OCI-LY7 (cell line): ENCODE measurements around the gene KRT16. TPM values are rescaled to one million over a fixed set of nuclear protein-coding genes. Genes with fewer than 3 reads are reported as not detected.

Source experiments
- BruUV-seq: library from RNA; stranded (reverse); fragments of 400-500 nt; replicated peaks from 2 replicates; lab custom pipeline; 2021; lab: Mats Ljungman, UMichigan
- CTCF ChIA-PET: fragments of 300-600 bp; sonication (Branson Sonifier 250); formaldehyde crosslinking; loops from one replicate; lab custom pipeline; 2022; ENCODE audit warnings: antibody characterized with exemption; ENCODE audit not compliant: unreplicated experiment; lab: Charles Lee
- POLR2A ChIA-PET: fragments of 300-600 bp; sonication (Branson Sonifier 250); formaldehyde crosslinking; loops from one replicate; lab custom pipeline; 2022; ENCODE audit warnings: antibody characterized with exemption; lab: Charles Lee
- DNase-seq: peaks from one replicate; pipeline ENCODE4 v3.0.0-alpha.2; 2015; ENCODE audit warnings: low spot score
- H2AFZ ChIP-seq: fragments of 200-600 bp; sonication (generic), shearing (Covaris generic); 2 replicates; pipeline ENCODE4 v1.6.1; 2014; ENCODE audit warnings: mild to moderate bottlenecking, antibody characterized with exemption, low read length, moderate library complexity
- H3K27ac ChIP-seq: fragments of 200-600 bp; sonication (generic); 2 replicates; pipeline ENCODE4 v1.5.1; 2014; ENCODE audit warnings: mixed run types, low read depth, mild to moderate bottlenecking, moderate library complexity, low read length, inconsistent platforms; ENCODE audit not compliant: poor library complexity, severe bottlenecking
- H3K36me3 ChIP-seq: fragments of 200-600 bp; sonication (generic); 2 replicates; pipeline ENCODE4 v1.6.1; 2014; ENCODE audit warnings: mild to moderate bottlenecking, antibody characterized with exemption, low read length, moderate library complexity, mixed read lengths; ENCODE audit not compliant: insufficient read depth
- H3K4me1 ChIP-seq: fragments of 200-600 bp; sonication (generic); 2 replicates; pipeline ENCODE4 v1.5.1; 2014; ENCODE audit warnings: mild to moderate bottlenecking, low read length; ENCODE audit not compliant: insufficient read depth, poor library complexity, severe bottlenecking
- H3K4me2 ChIP-seq: fragments of 200-600 bp; sonication (generic); 2 replicates; pipeline ENCODE4 v1.6.1; 2014; ENCODE audit warnings: mild to moderate bottlenecking, low read length
- H3K4me3 ChIP-seq: fragments of 200-600 bp; sonication (generic); 2 replicates; pipeline ENCODE4 v1.5.1; 2014; ENCODE audit warnings: mild to moderate bottlenecking, low read depth, low read length; ENCODE audit not compliant: poor library complexity, severe bottlenecking
- H3K79me2 ChIP-seq: fragments of 200-600 bp; sonication (generic); 2 replicates; pipeline ENCODE4 v1.6.1; 2016; ENCODE audit warnings: low read depth, mild to moderate bottlenecking, low read length, moderate library complexity, mixed read lengths; ENCODE audit not compliant: insufficient read depth
- H3K9me2 ChIP-seq: fragments of 200-600 bp; sonication (generic); 2 replicates; pipeline ENCODE4 v1.6.1; 2016; ENCODE audit warnings: mild to moderate bottlenecking, low read length, mixed read lengths; ENCODE audit not compliant: insufficient read depth
- H3K9me3 ChIP-seq: fragments of 200-600 bp; sonication (generic); 2 replicates; pipeline ENCODE4 v1.6.1; 2014; ENCODE audit warnings: mild to moderate bottlenecking, mixed run types, low read length, mixed read lengths
- H4K20me1 ChIP-seq: fragments of 200-600 bp; sonication (generic); 2 replicates; pipeline ENCODE4 v1.6.1; 2014; ENCODE audit warnings: mild to moderate bottlenecking, antibody characterized with exemption, low read length, moderate library complexity, mixed read lengths; ENCODE audit not compliant: insufficient read depth
- EZH2phosphoT487 ChIP-seq: fragments of 200-600 bp; sonication (generic); IDR thresholded peaks from 2 replicates; pipeline ENCODE4 v1.6.1; 2018; ENCODE audit warnings: low read depth, borderline replicate concordance, mild to moderate bottlenecking, mixed run types, antibody characterized with exemption, low read length, moderate library complexity, mixed read lengths
- intact Hi-C: fragments of 100-400 bp; cut with micrococcal nuclease; formaldehyde crosslinking; loops from one replicate; pipeline ENCODE4 v1.10.0; 2022; ENCODE audit not compliant: unreplicated experiment
- total RNA-seq, 2 experiments: library from RNA; depleted of rRNA in 1 of 2; stranded (reverse); fragments of >200 nt in 1 of 2; shearing (Covaris generic) in 1 of 2; gene quantifications; 2 replicates each; pipeline ENCODE4 v1.2.3, GENCODE V29; 2014 to 2022
- TF ChIP-seq, protein P1 (sequence below): fragments of 200-600 bp; sonication (generic); conservative IDR thresholded peaks from 2 replicates; pipeline ENCODE4 v1.5.1; 2014; ENCODE audit warnings: mild to moderate bottlenecking, antibody characterized with exemption, low read length, moderate library complexity, mixed read lengths

Gene KRT16
- total RNA-seq, 2 experiments from 2014 or later, result not detected

DNA sequence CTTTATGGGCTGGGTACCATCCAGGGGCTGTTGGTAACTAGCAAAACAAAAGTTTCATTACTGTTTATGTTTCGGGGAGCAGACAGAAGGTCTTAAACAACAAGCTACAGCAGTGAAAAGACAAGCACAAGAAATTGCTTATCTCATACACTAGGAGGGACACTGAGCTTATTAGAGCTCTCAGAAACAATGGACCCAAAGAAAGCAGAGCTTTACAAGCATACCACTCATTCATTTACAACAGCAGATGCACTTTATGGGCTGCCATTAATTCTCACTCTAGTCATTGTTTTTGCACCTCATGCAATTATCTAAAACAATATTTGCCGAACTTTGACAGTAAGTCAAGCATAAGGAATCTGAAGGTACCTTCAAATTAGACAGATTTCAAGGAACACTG, 10.0 kb downstream of the KRT16 start:
- no peak for DNase-seq
- intact Hi-C loops, result no loop called here
- BruUV-seq, result no TSS peak
- Histone ChIP-seq H3K27ac (no peak overlapping the region), H3K79me2 (no peaks in the 10 kb centered on the region), H3K4me2 (no peak overlapping the region), H3K4me3 (no peak overlapping the region), H2AFZ (no peak overlapping the region), H3K36me3 (no peaks in the 10 kb centered on the region), H3K4me1 (no peaks in the 10 kb centered on the region), H3K9me2 (no peaks in the 10 kb centered on the region), H3K9me3 (0 out of 2 replicates have a peak, but pooled peaks cover 5% of the 10 kb centered on the region), H4K20me1 (no peaks in the 10 kb centered on the region)
- ChIA-PET CTCF (interaction anchor here (0.6 kb wide), 1 partner anchor 51 kb away, joined by 3 read pairs; no protein-coding TSS in a partner anchor), POLR2A (no interaction called here)
- TF ChIP-seq, protein P1, sequence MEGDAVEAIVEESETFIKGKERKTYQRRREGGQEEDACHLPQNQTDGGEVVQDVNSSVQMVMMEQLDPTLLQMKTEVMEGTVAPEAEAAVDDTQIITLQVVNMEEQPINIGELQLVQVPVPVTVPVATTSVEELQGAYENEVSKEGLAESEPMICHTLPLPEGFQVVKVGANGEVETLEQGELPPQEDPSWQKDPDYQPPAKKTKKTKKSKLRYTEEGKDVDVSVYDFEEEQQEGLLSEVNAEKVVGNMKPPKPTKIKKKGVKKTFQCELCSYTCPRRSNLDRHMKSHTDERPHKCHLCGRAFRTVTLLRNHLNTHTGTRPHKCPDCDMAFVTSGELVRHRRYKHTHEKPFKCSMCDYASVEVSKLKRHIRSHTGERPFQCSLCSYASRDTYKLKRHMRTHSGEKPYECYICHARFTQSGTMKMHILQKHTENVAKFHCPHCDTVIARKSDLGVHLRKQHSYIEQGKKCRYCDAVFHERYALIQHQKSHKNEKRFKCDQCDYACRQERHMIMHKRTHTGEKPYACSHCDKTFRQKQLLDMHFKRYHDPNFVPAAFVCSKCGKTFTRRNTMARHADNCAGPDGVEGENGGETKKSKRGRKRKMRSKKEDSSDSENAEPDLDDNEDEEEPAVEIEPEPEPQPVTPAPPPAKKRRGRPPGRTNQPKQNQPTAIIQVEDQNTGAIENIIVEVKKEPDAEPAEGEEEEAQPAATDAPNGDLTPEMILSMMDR, result no peak
- no peak for TF ChIP-seq EZH2phosphoT487

- Histone ChIP-seq H3K4me3 (no peak overlapping the region), H3K4me2 (no peak overlapping the region), H4K20me1 (no peaks in the 10 kb centered on the region), H2AFZ (no peak overlapping the region), H3K4me1 (no peaks in the 10 kb centered on the region), H3K79me2 (no peaks in the 10 kb centered on the region), H3K36me3 (no peaks in the 10 kb centered on the region), H3K27ac (no peak overlapping the region), H3K9me3 (no peaks in the 10 kb centered on the region), H3K9me2 (no peaks in the 10 kb centered on the region)
- POLR2A ChIA-PET, result no interaction called here
- CTCF ChIA-PET, result no interaction called here
- no peak for DNase-seq
- intact Hi-C loops, result no loop called here
- no TSS peak for BruUV-seq
- no peak for TF ChIP-seq EZH2phosphoT487
- TF ChIP-seq, protein P1, result no peak
Observed at GRCh38 chr17:41600318-41600717, 12.2 kb downstream of the KRT16 start.

DNA sequence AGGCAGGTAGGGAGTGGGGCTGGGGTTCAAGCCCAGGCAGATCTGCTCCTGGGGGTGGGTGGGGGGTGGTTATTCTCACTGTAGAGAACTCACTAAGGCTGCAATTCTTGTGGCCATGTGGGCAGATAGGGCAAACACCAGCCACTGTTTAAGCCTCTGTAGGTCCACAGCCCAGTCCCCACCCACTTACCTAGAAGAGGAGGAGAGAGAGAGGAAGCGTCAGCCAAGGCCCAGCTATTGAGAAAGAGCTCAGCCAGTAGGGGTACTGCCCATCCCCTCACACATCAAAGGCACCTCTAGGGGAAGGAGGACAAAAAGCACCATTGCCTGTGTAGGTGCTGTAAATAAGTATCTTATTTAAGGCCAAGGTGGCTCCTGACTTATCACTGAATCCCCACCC, 12.9 kb downstream of the KRT16 start:
- intact Hi-C loops, result no loop called here
- ChIA-PET CTCF (no interaction called here), POLR2A (no interaction called here)
- H3K79me2 ChIP-seq, result no peaks in the 10 kb centered on the region
- no peak overlapping the region for H2AFZ ChIP-seq
- no peaks in the 10 kb centered on the region for H3K36me3 ChIP-seq
- TF ChIP-seq, protein P1, result no peak
- no peak for TF ChIP-seq EZH2phosphoT487
- no peak overlapping the region for H3K4me3 ChIP-seq
- no peak overlapping the region for H3K27ac ChIP-seq
- no peaks in the 10 kb centered on the region for H3K4me1 ChIP-seq
- BruUV-seq, result no TSS peak
- H3K9me3 ChIP-seq, result no peaks in the 10 kb centered on the region
- H4K20me1 ChIP-seq, result no peaks in the 10 kb centered on the region
- no peak for DNase-seq
- no peak overlapping the region for H3K4me2 ChIP-seq
- H3K9me2 ChIP-seq, result no peaks in the 10 kb centered on the region
